Astrocyte of the spinal cord (primary cell): Measurements from ENCODE around the gene SLAMF8.
A peak's percentile ranks its signal among the peaks of the same experiment; 100 is the strongest.

Source experiments
- DNase-seq: peaks from one replicate; pipeline ENCODE4 v3.0.0; 2011; ENCODE audit warnings: low read depth, low spot score
- H3K4me3 ChIP-seq: 2 replicates; pipeline ENCODE4 v1.5.1; 2011; ENCODE audit warnings: low read depth, mild to moderate bottlenecking, low read length, moderate library complexity
- in situ Hi-C: cut with HindIII; loops from 2 replicates; pipeline ENCODE4 v1.10.0; 2017; ENCODE audit warnings: low sequenced_read_pairs
- TF ChIP-seq, protein P1 (sequence below): IDR thresholded peaks from 2 replicates; pipeline ENCODE4 v1.5.1; 2012; ENCODE audit warnings: low read depth, mild to moderate bottlenecking, low read length, inconsistent platforms

The SLAMF8 gene

DNA sequence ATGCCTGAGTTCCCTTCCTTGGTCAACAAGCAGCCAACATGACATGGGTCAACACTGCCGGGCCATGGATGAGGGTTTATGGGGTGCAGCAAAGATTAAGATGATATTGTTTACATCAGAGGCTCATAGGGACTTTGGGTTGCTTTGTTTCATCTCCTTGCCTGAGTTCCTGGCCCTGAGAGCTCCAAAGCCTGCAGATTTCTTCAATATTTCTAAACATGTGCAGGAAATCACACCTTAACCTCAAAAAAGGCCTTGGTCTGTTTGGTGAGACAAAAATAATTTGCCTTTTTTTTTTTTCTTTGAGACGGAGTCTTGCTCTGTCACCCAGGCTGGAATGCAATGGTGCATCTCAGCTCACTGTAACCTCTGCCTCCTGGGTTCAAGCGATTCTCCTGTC lies 876 bp downstream of the SLAMF8 start:
- in situ Hi-C loops: no loop called here
- no peak for DNase-seq
- TF ChIP-seq, protein P1, sequence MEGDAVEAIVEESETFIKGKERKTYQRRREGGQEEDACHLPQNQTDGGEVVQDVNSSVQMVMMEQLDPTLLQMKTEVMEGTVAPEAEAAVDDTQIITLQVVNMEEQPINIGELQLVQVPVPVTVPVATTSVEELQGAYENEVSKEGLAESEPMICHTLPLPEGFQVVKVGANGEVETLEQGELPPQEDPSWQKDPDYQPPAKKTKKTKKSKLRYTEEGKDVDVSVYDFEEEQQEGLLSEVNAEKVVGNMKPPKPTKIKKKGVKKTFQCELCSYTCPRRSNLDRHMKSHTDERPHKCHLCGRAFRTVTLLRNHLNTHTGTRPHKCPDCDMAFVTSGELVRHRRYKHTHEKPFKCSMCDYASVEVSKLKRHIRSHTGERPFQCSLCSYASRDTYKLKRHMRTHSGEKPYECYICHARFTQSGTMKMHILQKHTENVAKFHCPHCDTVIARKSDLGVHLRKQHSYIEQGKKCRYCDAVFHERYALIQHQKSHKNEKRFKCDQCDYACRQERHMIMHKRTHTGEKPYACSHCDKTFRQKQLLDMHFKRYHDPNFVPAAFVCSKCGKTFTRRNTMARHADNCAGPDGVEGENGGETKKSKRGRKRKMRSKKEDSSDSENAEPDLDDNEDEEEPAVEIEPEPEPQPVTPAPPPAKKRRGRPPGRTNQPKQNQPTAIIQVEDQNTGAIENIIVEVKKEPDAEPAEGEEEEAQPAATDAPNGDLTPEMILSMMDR: no peak
- no peak overlapping the region for H3K4me3 ChIP-seq

DNA sequence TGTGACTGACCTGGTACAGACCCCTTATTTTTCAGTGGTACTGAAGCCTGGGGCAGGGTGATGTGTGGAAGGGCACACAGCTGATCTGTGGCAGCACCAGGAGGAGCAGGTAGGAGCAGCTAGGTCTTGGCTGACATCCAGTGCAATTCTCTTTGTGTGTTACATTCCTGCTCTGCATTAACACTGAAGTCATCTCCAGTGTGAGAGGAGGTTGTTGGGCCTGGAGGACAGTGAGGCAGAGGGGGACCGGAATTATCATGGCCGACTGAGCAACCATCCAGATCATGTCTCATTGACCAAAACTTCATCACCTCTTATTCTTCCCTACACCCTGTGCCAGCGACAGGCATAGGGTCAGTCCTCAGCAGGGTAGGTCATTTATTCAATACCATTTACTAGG lies 1.5 kb downstream of the SLAMF8 start:
- DNase-seq: no peak
- H3K4me3 ChIP-seq: no peak overlapping the region
- in situ Hi-C loops: no loop called here
- TF ChIP-seq, protein P1: no peak

DNA sequence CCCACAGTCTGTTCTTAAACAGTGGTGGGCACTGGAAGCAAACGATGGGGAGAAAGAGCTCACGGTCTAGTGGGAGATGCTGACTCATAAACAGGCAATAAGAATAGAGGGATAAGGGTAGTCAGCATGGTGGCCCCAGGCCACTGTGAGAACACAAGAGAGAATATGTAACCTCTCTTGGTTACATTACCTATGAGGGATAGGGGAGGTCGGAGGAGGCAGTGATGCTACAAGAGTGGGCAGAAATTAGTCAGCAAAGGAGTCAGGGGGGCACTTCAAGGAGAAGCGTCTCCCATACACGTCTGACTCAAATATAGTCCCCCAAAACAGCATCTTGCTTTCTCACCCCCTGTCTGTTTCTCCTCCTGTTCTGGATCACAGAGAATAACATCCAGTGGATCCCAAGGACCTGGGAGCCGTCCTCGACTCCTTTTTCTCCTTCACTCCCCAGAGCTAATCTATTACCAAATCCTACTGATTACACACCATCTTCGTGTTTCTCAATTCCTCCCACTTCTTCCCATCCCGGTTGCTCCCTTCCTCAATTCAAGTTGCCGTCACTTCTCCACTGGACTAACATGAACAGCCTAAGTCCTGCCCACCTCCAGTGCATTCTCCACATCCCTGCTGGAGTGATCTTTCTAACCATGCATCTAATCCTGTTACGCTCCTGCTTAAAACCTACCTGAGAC lies 2.1 kb downstream of the SLAMF8 start:
- no peak for DNase-seq
- TF ChIP-seq, protein P1: no peak
- no peak overlapping the region for H3K4me3 ChIP-seq
- in situ Hi-C loops: no loop called here

DNA sequence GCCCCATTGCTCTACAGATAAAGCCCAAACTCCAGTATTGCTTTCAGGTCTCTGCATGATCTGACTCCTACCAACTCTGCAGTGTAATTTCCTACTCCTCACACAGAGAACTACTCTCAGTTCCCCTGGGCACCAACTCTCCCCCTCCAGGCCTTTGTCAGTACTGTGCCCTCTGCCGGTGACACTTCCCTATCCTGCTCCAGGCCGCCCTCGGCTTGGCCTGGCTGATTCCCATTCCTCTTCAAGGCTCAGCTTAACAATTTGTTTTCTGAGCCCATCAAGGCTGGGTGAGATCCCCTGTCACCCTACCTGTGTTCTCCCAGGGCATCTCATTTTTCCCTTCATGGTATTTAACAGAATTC lies 2.6 kb downstream of the SLAMF8 start:
- no peak for DNase-seq
- TF ChIP-seq, protein P1: peak; percentile 41
- no peak overlapping the region for H3K4me3 ChIP-seq
- in situ Hi-C loops: no loop called here

DNA sequence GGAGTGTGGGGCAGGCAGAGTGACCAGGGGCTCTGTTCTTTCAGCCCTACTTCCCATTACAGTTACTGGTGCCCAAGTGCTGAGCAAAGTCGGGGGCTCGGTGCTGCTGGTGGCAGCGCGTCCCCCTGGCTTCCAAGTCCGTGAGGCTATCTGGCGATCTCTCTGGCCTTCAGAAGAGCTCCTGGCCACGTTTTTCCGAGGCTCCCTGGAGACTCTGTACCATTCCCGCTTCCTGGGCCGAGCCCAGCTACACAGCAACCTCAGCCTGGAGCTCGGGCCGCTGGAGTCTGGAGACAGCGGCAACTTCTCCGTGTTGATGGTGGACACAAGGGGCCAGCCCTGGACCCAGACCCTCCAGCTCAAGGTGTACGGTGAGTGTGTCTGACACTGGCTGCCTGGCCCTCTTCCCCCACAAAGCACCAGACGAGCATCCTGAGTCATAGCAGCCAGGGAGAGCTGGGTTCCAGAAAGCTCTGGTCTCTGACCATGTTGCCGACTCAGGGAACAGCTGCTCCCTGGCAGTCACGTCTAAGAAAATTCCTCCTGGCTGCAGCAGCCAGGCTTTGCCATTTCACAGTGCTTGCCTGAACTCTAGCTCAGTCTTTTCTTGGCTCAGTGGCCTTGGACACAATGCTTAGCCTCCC lies 3.3 kb downstream of the SLAMF8 start:
- peak; percentile 68 for DNase-seq
- in situ Hi-C loops: no loop called here
- TF ChIP-seq, protein P1: no peak
- no peak overlapping the region for H3K4me3 ChIP-seq

DNA sequence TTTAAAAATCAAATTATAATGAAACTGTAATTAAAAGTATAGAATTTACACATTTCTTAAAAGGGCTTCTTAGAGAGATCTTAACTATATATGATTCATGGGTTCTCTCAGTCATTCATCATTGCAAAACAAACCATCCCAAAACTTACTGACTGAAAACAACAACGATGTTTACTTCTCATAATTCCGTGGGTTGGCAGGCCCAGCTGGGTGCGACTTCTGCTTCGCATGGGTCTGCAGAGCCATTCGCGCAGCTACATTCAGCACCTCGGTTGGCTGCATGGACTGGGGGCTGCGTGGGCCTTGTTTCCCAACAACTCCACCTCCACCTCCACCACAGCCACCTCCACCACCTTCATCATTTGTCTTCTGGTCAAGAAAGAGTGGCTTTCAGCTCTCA lies 4.0 kb downstream of the SLAMF8 start:
- no peak for DNase-seq
- in situ Hi-C loops: no loop called here
- H3K4me3 ChIP-seq: no peak overlapping the region
- TF ChIP-seq, protein P1: no peak
